Activated T-helper 1 cell treated with Interleukin-2 at 50 U/mL for 16 hours (primary cell): ENCODE data around the gene C2CD4C.
"Not testable (repeated sequence)": the region's sequence is repeated elsewhere in the genome, so short reads cannot be mapped to it uniquely, and the experiment has no call there.

ENCODE experiments used
- DNase-seq: peaks from one replicate; pipeline ENCODE4 v3.0.0-alpha.2; 2020; ENCODE audit warnings: low read depth

Gene C2CD4C

DNA sequence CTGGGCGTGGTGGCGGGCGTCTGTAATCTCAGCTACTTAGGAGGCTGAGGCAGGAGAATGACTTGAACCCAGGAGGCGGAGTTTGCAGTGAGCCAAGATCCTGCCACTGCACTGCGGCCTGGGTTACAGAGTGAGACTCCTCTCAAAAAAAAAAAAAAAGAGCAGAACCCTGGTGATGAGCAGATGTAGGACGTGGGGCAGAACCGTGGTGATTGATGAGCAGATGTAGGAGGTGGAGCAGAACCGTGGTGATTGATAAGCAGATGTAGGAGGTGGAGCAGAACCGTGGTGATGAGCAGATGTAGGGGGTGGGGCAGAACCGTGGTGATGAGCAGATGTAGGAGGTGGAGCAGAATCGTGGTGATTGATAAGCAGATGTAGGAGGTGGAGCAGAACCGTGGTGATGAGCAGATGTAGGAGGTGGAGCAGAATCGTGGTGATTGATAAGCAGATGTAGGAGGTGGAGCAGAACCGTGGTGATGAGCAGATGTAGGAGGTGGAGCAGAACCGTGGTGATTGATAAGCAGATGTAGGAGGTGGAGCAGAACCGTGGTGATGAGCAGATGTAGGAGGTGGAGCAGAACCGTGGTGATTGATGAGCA is 28.2 kb downstream of the C2CD4C start:
- DNase-seq: not testable (repeated sequence)

DNA sequence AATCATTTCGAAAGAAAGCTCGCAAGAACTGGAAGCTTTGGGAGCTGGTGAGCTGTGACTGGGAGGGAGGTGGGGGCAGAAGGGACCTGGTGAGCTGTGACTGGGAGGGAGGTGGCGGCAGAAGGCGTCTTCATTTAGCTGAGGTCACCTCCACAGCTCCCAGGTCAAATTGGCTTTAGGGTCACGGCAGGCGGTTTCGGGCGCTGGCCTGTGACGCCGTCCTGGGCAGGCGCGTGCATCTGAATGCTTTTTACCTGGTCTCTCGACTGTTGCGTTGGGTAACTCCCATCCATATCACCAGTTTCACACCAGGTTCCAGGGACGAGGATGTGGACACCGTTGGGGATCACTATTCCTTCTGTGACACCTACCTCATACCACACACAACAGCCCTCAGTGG is 29.2 kb downstream of the C2CD4C start:
- DNase-seq: no peak

DNA sequence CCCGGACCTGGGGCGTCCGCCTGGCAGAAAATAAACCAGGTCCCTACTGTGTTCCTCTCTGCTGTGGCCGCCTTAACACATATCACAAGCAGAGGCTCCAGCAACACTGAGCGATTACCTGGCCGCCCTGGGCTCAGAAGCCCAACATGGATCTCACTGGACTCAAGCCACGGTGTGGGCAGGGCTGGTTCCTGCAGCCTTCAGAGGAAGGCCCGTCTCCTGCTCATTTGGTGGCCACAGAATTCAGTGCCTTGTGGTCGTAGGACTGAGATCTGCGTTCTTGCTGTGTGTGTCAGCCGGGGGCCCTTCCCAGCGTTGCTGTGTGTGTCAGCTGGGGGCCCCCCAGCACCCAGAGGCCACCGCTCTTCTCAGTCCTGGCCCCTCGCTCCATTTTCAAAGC is 30.2 kb downstream of the C2CD4C start:
- DNase-seq: no peak

DNA sequence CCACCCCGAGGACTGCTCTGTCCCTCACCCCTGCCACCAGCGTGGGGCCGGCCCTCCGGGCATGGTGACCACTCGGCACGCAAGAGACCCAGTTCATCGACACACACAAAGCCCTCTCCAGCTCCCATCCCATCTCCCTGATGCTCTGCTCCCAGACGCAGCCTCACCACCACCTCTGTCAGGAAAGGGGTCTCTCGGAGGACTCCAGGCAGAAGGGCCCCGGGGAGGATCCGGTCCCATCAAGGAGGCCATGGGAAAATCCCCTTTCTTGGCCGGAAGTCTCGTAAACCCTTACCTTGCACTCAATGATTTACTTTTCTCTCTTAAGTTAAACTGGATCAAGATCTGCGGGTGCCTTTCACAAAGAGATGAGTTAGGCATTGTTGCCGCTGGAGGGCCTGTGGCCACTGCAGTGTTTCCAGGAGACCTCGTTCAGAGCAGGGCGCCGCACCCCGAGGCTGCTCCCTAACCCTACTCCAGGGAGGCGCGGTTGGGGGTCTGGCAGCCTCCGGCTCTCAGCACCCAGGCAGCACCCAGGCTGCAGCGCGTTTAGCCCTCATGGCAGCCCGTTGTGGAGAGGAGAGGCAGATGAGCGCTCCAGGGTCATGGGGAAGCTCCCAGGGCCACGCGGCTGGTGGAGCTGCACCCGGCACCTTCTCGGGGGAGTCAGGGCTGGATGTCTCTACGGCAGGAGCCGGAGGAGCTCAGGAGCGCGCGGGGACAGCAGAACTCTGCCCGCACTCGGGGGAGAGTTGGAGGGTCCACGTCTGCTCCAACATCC is 31.0 kb downstream of the C2CD4C start:
- DNase-seq: no peak

DNA sequence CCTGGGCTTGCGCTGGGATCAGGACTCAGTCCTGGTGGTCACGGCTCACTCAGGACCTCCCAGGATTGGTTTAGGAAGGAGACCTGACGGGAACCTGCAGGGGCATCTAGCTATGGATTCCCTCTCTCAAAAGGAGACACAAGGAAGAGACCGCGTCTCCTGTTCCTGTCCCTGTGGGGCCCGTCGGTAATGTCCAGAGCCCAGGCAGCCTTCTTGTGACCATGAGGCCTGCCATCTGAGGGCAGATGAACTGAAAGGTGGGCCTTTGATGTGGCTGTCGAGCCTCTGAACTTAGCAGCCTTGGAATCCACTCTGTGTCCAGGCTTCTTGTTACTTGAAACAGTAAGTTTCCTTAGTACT is 32.9 kb downstream of the C2CD4C start:
- DNase-seq: no peak

- no peak for DNase-seq
Measured at GRCh38 chr19:375395-376110, 33.4 kb downstream of the C2CD4C start.

- no peak for DNase-seq
Measured at GRCh38 chr19:374886-375235, 34.1 kb downstream of the C2CD4C start.

DNA sequence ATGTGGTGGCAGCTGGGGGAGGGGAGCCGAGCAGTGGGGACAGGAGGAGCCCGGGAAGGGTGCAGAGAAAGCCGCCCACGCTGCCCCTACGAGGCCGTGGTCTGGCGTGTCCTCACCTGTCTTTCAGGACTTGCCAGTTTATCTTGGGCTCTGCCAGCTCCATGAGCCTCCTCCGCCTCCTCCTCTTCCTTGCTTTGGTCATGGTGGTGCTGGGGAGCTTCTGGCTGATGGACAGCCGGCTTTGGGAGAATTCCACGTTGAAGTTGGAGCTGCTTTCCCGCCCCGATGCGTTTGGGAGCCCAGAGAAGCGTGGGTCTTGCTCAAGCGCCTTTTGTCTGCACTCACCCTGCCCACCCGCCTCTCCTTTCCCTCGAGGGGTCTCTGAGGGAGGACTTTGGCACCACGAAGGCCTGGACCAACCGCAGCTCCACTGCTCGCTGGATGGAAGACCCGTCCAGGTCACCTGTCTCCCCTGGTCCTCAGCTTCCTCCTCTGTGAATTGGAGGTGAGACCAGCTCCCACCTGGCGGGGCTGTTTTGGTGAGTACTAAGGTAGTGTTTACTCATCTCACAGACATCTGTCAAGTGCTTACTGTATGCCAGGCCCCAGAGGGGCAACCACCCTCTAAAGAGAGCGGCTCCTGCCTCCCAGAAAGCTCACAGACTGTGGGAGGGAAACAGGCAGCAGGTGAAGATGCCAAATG is 34.6 kb downstream of the C2CD4C start:
- DNase-seq: no peak

DNA sequence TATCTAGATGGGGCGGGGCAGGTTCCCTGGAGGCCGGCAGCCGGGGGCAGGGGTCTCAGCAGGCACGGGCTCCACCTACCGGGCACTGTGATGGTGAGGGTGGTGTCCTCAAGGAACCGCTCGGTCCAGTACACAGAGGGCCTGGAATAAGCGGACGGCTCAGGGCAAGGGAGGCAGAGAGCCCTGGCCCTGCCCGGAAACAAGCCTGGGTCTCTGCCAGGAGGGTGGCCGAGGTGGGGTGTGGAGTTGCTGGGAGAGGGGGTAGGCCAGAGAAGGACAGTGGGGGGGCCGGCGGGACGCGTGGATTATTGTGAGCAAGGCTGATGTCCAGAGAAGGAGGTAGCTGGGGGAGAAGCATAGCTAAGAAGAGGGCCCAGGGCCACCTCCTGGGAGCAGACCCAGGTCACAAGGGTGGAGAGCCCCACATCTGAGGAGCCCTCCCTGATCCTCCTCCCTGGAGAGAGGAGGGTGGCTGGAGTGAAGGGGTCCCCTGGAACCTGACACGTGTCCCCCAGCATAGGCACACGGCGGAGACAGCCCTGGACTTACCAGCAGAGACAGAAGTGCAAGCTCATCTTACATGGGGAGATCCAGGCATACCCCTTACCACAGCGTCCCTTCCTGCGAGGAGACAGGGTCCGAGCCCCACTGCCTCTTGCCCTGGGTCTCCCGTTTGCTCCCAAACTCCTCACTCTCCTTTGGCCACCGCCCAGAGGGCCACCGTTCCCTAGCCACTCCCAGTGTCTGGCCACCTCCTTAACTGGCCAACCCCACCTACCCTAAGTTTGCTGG is 35.4 kb downstream of the C2CD4C start:
- DNase-seq: no peak

DNA sequence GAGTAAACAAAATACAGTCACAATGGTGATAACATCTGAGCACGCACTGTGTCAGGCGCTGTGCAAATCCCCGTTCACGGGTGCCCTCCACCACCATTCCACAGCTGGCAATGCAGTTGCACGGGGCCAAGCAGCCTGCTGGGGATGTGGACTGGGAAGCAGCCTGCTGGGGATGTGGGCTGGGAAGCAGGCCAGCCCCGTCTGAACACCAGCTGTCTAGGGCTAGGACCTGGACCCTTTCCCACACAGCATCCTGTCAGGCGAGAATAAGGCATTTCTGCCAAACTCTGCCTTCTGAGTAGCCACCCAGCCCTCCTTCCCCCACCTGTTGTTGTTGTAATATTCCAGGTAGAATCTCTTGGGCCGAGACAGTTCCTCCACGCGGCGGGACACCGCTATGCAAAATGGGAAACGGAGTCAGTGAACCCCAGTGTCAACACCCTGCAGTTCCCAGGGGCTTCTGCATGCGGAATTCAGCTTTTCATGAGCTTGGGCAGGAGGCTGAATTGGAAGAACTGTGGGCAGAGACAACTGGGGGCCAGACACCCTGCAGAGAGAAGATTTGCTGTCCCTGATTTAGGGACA is 36.5 kb downstream of the C2CD4C start:
- no peak for DNase-seq

DNA sequence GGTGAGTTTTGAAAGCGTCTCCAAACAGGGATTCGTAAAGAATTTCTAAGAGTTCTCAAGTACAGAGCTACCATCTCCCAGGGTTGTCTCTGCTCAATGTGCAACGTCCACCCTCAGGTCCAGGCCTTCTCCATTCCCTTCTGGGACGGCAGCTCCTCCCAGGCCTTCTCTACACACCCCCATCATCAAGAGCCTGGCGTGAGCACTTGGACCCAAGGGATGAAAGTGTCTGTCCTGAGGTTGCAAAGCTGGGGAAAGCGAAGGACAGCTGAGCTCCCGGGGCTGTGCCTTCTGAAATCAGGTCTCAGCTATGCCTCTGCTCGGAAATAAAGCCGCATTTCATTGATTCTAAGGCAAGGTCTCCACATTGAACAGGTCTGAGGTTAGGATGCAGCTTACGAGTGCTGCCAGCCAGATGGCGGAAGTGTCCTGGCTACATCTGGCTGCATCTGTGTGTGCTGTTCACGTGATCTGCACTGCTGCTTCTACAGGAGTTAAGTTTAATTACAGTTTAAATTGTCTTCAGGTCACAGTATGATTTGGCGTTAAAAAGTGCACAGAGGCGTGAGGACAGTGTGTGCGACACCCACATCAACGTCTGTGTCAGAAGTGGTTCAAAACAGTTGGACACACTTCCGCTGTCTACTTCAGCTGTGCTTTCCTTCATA is 37.3 kb downstream of the C2CD4C start:
- no peak for DNase-seq

DNA sequence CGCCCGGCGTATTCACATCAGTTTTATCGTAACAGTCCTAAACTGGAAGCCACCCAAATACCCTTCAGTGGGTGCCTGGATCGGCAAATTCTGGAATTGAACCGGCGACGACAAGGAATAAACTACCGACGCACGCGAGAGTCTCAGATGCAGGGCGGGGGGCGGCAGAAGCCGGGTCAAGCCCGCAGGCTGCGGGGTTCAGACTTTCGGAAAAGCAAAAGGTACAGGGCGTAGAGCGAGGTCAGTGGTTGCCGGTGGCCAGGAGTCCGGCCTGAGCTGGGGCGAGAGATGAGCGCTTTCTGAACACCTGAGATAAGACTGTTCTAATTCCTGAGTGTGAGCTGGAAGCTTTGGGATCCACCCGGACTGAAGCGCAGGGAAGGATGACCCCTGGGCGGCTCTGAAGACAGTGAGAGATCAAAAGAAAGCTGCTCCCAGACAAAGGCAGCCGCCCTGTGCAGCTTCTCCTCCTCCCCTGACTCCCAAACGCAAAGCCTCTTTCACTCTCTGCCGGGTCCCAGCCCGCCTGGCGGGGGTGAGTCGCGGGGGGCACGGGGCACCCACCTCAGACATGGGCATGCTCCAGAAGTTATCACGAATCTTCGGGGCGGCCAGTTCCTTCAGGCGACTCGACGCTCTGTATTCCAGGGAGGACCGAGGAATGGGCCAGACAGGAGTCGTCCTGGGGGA is 38.2 kb downstream of the C2CD4C start:
- no peak for DNase-seq

- no peak for DNase-seq
Measured at GRCh38 chr19:369876-370275, 39.1 kb downstream of the C2CD4C start.

DNA sequence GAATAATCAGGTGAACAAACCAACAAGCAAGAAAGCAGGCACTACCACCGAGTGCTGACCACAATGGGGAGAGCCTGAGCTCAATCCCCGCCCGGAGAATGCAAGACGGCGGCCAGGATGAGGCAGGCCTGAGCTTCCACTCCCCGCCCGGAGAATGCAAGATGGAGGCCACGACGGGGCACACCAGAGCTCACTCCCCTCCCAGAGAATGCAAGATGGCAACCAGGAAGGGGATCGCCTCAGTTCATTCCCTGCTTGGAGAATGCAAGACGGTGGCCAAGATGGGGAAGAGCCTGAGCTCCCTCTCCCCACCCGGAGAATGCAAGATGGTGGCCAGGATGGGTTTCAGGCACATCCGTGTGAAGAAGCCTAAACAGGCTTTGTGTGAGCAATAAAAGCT is 39.7 kb downstream of the C2CD4C start:
- no peak for DNase-seq

- DNase-seq: no peak
Measured at GRCh38 chr19:368630-369024, 40.3 kb downstream of the C2CD4C start.

GRCh38 chr19:367963-368629 is 40.9 kb downstream of the C2CD4C start:
- no peak for DNase-seq

DNA sequence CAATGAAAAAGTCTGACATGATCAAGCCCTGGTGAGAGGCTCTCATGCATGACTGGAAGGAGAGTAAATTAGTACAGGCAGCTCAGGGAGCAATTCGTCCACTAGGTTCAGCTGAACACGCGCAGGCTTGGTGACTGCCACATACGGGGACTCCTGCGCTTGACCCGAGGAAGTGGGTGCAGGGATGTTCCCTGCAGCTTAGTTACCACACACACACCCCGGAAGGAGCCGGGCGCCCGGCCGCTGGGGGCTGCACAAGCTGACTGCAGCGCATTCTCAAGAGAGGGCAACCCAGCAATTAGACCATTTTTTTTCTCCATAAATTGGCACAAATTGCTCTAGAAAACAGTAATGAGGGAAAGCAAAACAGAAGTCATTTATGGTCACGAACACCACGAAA is 41.4 kb downstream of the C2CD4C start:
- DNase-seq: no peak

DNA sequence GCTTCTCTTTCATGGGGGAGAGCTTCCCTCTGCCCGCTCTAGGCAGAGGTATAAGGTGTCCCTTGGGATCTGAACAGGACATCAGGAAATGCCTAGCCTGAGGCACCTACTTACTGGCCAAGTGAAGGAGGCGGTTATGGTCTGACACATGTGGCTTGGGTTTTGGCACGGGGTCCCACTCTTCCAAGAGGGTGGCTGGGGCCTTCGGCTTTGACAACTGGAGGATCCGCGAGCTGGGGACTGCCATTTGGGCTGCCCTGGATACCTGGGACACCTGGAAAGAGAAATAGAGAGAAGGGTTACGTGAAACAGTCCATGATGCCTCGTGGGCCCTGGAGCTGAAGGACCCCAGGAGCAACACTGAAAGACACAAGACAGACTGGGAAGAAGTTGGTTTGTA is 42.0 kb downstream of the C2CD4C start:
- no peak for DNase-seq

GRCh38 chr19:366205-366783 is 42.7 kb downstream of the C2CD4C start:
- no peak for DNase-seq
